ENCODE data around the gene PDSS2.
A peak's percentile ranks its signal among the peaks of the same experiment; 100 is the strongest.
"Not testable (repeated sequence)": the region's sequence is repeated elsewhere in the genome, so short reads cannot be mapped to it uniquely, and the experiment has no call there.

PDSS2 gene

GRCh38 chr6:107318100-107318736 is 141.1 kb downstream of the PDSS2 start:
- peak; percentile 87 for DNase-seq

DNA sequence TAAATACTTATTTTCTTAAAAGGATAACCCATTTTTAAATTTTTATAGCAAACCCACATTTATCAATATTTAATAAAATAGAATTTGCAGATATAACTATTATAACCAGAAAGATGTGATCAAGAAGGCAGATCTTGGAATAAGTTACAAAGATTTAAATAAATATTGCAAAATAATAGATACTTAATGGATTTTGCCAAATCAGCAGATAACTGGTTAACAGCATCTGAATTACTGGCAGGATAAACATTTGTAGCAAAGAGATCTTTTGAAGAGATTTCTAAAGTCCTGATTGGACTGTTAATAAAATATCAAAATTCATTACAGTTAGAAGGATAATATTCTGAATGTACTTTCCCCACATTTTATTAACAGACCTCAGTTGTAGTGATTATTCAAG is 144.2 kb downstream of the PDSS2 start:
- DNase-seq: no peak

DNA sequence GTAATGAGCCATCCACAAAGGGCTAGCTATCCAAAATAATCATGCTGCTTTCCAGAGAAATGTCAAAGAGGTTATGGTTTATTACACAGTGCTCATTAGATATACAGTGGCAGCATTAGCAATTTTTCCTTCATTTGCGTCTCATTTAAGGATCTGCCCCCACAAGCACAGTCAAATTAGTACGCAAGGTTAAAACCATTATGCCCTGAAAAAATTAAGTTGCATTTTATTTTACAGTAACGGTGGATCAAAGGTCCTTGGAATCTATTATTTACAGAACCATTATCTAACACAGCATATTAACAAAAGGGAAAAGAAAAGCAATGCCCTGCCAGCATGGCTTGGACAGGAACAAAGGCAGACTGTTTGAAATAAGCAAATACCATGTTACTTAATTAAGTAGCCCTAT is 144.8 kb downstream of the PDSS2 start:
- no peak for DNase-seq

DNA sequence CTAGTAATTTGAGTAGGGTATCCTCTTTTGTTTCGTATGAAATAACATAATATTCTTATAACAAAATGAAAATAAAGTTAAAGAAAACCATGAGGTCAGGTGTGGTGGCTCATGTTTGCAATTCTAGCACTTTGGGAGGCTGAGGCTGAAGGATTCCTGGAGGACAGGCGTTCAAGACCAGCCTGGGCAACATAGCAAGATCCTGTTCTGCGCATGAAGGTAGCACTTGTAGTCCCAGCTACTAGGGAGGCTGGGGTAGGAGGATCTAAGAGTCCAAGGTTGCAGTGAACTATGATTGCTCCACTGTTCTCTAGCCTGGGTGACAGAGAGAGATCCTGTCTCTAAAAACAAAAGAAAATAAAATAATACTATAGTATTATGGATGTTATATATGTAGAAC is 145.6 kb downstream of the PDSS2 start:
- no peak for DNase-seq

DNA sequence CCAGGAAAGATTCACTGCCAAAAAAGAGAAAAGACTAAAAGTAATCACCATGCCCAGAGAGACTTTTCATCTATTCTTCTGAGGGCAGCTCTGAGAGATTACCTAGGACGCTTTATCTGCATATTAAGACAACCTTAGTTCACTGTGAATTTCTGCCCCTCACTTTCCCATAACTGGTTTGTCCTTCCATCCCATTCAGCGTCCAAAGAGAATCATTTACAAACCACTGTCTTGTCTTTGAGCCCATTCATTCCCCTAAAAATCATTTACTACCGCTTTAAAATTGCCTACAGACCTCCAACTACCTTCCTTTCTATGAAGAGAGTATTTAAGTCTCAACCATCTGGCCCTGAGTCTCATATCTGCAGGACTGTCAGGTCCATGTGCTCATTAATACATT is 149.0 kb downstream of the PDSS2 start:
- DNase-seq: no peak

GRCh38 chr6:107308677-107309076 is 150.7 kb downstream of the PDSS2 start:
- no peak for DNase-seq

GRCh38 chr6:107305994-107306393 is 153.4 kb downstream of the PDSS2 start:
- peak; percentile 53 for DNase-seq

DNA sequence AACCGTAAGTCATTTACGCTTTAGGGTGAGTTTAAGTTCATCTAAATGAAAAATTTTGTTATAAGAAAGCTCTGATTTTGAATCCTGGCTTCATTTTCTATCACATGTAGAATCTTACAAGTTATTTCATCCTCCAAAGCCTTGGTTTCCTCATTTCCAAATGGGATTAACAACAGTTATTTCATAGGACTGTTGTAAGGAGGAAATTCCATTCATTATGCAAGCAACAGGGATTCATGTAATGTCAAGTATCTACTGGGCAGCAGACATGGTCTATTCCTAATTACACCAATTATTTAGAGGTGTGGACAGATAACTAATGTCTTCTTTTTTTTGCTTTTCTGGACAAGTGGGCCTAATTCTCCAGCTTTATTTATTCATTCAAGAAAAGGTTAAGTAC is 154.0 kb downstream of the PDSS2 start:
- DNase-seq: no peak

- DNase-seq: no peak
Observed at GRCh38 chr6:107304421-107305025, 154.8 kb downstream of the PDSS2 start.

GRCh38 chr6:107293350-107293749 is 166.0 kb downstream of the PDSS2 start:
- no peak for DNase-seq

GRCh38 chr6:107292715-107293271 is 166.6 kb downstream of the PDSS2 start:
- DNase-seq: peak; percentile 63

DNA sequence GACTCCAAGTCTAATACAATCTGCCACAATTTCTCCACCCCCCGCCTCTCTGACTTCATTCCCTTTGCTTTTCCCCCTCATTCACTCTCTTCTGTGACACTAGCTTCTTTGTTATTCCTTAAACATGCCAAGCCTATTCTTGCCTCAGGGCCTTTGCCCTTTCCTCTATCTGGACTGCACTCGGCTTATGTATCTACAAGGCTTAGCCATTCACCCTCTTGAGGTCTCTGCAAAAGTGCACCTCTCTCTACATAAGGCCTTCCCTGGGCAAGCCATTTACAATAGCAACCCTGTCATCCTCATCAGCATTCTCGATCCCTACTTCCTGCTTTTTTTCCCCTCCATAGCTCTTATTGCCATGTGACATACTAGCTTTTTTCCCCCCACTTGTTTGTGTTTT is 168.9 kb downstream of the PDSS2 start:
- DNase-seq: no peak

DNA sequence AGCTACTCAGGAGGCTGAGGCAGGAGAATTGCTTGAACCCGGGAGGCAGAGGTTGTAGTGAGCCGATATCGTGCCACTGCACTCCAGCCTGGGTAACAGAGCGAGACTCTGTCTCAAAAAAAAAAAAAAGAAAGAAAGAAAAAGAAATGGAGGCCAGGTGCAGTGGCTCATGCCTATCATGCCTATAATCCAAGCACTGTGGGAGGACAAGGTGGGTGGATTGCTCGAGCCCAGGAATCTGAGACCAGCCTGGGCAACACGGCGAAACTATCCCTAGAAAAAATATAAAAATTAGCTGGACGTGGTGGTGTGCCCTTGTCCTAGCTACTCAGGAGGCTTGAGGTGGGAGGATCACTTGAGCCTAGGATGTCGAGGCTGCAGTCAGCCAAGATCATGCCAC is 170.1 kb downstream of the PDSS2 start:
- DNase-seq: not testable (repeated sequence)

DNA sequence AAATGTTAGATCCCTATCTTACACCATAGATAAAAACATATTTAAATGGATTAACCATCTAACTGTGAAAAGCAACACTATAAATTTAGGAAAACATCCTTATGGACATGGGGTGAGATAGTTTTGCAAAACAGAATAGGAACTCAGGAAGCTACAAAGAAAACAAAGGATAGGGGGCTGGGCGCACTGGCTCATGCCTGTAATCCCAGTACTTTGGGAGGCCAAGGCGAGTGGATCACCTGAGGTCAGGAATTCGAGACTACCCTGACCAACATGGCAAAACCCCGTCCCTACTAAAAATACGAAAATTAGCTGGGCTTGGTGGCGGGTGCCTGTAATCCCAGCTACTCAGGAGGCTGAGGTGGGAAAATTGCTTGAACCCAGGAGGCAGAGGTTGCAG is 173.7 kb downstream of the PDSS2 start:
- not testable (repeated sequence) for DNase-seq

GRCh38 chr6:107284805-107285204 is 174.6 kb downstream of the PDSS2 start:
- peak; percentile 65 for DNase-seq

GRCh38 chr6:107280791-107281190 is 178.6 kb downstream of the PDSS2 start:
- no peak for DNase-seq

- not testable (repeated sequence) for DNase-seq
Observed at GRCh38 chr6:107280001-107280400, 179.4 kb downstream of the PDSS2 start.

DNA sequence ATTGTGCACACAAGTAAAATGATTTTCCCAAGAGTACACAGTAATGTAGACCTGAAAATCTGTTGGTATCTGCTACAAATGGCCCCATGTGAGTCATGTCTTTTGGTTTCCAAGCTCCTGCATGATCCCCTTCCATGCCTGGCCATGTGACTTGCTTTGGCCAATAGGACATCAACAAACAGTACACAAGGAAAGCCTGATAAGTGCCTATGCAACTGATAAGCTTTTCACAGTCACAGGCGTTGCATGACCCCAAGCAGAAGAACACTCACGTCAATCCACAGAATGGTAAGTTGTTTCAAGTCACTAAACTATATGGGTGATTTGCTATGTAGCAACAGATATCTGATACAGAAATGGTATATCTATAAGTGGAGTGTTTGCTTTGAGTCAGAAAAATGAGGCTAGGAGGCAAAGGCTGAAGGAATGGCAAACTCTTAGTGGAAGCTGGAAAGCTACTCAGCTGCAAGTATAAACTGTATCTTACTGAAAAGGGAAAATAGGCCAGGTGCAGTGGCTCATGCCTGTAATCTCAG is 184.0 kb downstream of the PDSS2 start:
- DNase-seq: peak; percentile 73

- DNase-seq: no peak
Observed at GRCh38 chr6:107274288-107274687, 185.1 kb downstream of the PDSS2 start.

DNA sequence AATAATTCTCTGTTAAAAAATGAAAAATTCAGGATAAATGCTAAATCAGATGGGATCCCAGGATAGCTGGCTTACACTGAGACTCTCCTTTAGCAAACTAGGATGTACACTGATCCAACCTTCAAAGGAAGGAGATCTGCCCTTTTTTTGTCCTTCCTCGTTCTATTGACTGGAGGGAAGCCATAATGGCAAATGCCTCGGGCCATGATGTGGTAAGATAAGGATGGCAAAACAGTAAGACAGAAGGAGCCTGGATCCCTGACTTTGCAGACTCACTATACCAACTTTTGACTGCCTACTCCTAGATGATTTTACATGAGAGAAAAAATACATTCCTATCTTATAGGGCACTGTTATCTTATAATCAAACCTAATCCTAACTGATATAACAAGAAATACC is 187.1 kb downstream of the PDSS2 start:
- DNase-seq: no peak

- no peak for DNase-seq
Observed at GRCh38 chr6:107271208-107271790, 188.1 kb downstream of the PDSS2 start.

DNA sequence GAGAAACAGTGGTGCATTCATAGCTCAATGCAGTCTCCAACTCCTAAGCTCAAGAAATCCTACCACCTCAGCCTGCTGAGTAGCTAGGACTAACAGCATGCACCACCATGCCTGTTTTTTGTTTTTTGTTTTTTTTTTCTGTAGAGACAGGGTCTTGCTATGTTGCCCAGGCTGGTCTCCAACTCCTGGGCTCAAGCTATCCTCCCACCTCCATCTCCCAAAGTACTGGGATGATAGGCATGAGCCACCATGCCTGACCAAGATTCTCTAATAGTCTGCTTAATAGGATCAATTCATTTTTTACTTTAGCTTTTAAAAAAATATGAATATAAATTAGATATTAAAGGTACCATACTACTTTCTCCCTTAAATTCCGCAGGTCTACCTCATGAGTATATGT is 191.7 kb downstream of the PDSS2 start:
- DNase-seq: no peak

DNA sequence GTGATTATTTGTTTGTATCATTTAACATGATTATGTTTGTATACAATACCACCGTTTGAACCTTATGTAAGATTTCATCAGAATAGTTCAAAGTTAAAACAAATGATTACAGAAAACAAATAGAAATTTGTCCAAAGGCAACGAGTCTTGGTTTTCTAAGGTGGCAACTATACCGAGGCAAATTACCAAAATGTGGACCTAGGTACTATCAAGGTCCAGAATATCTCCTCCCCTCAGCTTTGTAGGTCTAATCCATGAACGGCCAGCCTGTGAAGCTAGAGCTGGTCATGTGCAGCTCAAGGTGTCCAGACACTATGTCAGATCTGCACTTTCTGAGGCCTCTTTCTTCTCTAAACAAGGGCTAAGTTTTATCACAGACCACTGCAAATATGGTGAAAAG is 192.4 kb downstream of the PDSS2 start:
- DNase-seq: no peak

DNA sequence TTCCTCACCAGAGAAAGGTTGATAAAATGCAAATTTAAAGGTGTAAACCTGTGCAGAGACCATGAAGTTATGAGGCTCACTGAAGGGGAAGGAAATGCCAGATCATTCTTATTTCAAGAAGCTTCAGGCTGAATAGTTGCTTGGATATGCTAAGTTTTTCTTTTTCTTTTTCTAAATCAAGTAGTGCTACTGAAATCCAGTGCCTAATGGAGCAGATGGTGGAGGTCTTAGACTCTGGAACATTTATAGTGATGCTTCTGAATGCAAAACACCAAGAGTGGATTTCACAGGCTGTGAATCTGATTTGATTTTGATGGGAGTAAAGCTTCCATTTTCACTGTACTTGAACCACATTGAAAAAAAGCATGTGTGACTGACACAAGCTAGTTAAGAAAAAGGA is 192.8 kb downstream of the PDSS2 start:
- no peak for DNase-seq

Measured in hematopoietic multipotent progenitor cell treated with erythropoietin and hydrocortisone succinate and interleukin-3 and kit ligand, for 6 days (in vitro differentiated cells).